K562 (cell line): Measurements from ENCODE around the gene APEX2. TPM values are rescaled to one million over a fixed set of nuclear protein-coding genes. Genes with fewer than 3 reads are reported as not detected.

Experiments used
- ATAC-seq: fragments of 200-7000 bp; cut with Tn5 transposase; 3 replicates; pipeline ENCODE4 v1.9.1; 2020; ENCODE audit warnings: moderate library complexity
- BruUV-seq: library from RNA; stranded (reverse); fragments of 400-500 nt; replicated peaks from 2 replicates; lab custom pipeline; 2021; lab: Mats Ljungman, UMichigan
- CTCF ChIA-PET: fragments of 300-600 bp; formaldehyde crosslinking; extraction: SDS; loops from one replicate; lab custom pipeline; 2021; ENCODE audit warnings: low intra/inter-chr PET ratio; lab: Yijun Ruan, JAX
- POLR2A ChIA-PET: fragments of 300-600, 350-650 bp; sonication (Branson Sonifier 250); formaldehyde crosslinking; extraction: SDS; loops from one replicate; lab custom pipeline; 2021; ENCODE audit warnings: antibody characterized with exemption, inconsistent platforms; lab: Yijun Ruan, JAX
- DNase-seq, 4 experiments: peaks; one replicate each; pipeline versions ENCODE4 v3.0.0 to v3.0.0-alpha.2; 2011 to 2018; ENCODE audit warnings: low spot score in 3 of 4, mixed read lengths in 3 of 4; ENCODE audit errors: extremely low read depth in 1 of 4
- FAIRE-seq: peaks from 2 replicates; lab custom pipeline; 2011; peaks lifted over from hg19 to GRCh38; lab: Jason Lieb, UNC
- H2AFZ ChIP-seq: 2 replicates; pipeline ENCODE4 v1.6.0; 2011; ENCODE audit warnings: low read depth, low read length, control low read depth, inconsistent platforms
- H3K27ac ChIP-seq: fragments of 200-600 bp; 3 replicates; pipeline ENCODE4 v1.8.0; 2011; ENCODE audit warnings: low read depth, mild to moderate bottlenecking, control low read depth, inconsistent platforms, low read length, moderate library complexity, mixed read lengths; ENCODE audit errors: extremely low read depth
- H3K27me3 ChIP-seq, 2 experiments: fragments of 300-600 bp in 1 of 2; 2 replicates in 1 of 2; 3 replicates in 1 of 2; pipeline versions ENCODE4 v1.6.0 to v1.8.0; 2011; ENCODE audit warnings: inconsistent platforms in 2 of 2, low read length in 2 of 2, mild to moderate bottlenecking in 1 of 2, mixed read lengths in 1 of 2, moderate library complexity in 1 of 2; ENCODE audit not compliant: control insufficient read depth in 2 of 2, insufficient read depth in 2 of 2
- H3K36me3 ChIP-seq: fragments of 300-600 bp; 3 replicates; pipeline ENCODE4 v1.8.0; 2011; ENCODE audit warnings: mild to moderate bottlenecking, low read length, inconsistent platforms; ENCODE audit not compliant: control insufficient read depth, insufficient read depth
- H3K4me1 ChIP-seq, 2 experiments: fragments of 200-600 bp in 1 of 2; replicated peaks in 1 of 2; 2 replicates in 1 of 2; 3 replicates in 1 of 2; pipeline versions ENCODE4 v1.5.1 to v1.8.0; 2011; ENCODE audit warnings: inconsistent platforms in 2 of 2, low read length in 2 of 2, mild to moderate bottlenecking in 1 of 2, mixed read lengths in 1 of 2, moderate library complexity in 1 of 2; ENCODE audit not compliant: control insufficient read depth in 2 of 2, insufficient read depth in 2 of 2
- H3K4me2 ChIP-seq: 2 replicates; pipeline ENCODE4 v1.6.1; 2011; ENCODE audit warnings: low read length, control low read depth, inconsistent platforms, mixed read lengths; ENCODE audit not compliant: insufficient read depth
- H3K4me3 ChIP-seq: fragments of 200-600 bp; sonication (generic), shearing (Covaris generic); 2 replicates; pipeline ENCODE4 v1.5.1; 2016; ENCODE audit warnings: control low read depth, inconsistent platforms
- H3K79me2 ChIP-seq: fragments of 200-600 bp; 3 replicates; pipeline ENCODE4 v1.8.0; 2011; ENCODE audit warnings: low read length, inconsistent platforms; ENCODE audit not compliant: control insufficient read depth, insufficient read depth
- H3K9ac ChIP-seq, 2 experiments: 2 replicates each; pipeline versions ENCODE4 v1.6.0 to v1.6.1; 2011; ENCODE audit warnings: low read depth in 2 of 2, low read length in 2 of 2, control low read depth in 1 of 2, inconsistent platforms in 1 of 2, mild to moderate bottlenecking in 1 of 2, mixed read lengths in 1 of 2; ENCODE audit not compliant: insufficient read depth in 1 of 2
- H3K9me1 ChIP-seq: one replicate; pipeline ENCODE4 v1.6.0; 2011; ENCODE audit warnings: inconsistent platforms, mild to moderate bottlenecking, low read length, moderate library complexity; ENCODE audit not compliant: control insufficient read depth, insufficient read depth
- H3K9me3 ChIP-seq: replicated peaks from 2 replicates; pipeline ENCODE4 v1.5.1; 2011; ENCODE audit warnings: low read depth, low read length, inconsistent platforms; ENCODE audit not compliant: control insufficient read depth, insufficient read depth
- H4K20me1 ChIP-seq: replicated peaks from 2 replicates; pipeline ENCODE4 v1.6.1; 2011; ENCODE audit warnings: low read length, inconsistent platforms, mixed read lengths; ENCODE audit not compliant: control insufficient read depth, insufficient read depth
- CBX1 ChIP-seq: sonication (generic); IDR thresholded peaks from 2 replicates; pipeline ENCODE4 v1.6.1; 2016; ENCODE audit warnings: antibody characterized with exemption, low read depth, mild to moderate bottlenecking
- ETV1 ChIP-seq: fragments of 450-650 bp; conservative IDR thresholded peaks from 2 replicates; pipeline ENCODE4 v1.6.1; 2016; ENCODE audit warnings: missing genetic modification characterization, control low read depth, low read depth, missing compliant biosample characterization
- FOXP4 ChIP-seq: sonication (generic); formaldehyde crosslinking; IDR thresholded peaks from 2 replicates; pipeline ENCODE4 v1.8.0; 2022; ENCODE audit warnings: mild to moderate bottlenecking, missing genetic modification reagents, borderline replicate concordance
- MCM5 ChIP-seq: fragments of 450-650 bp; IDR thresholded peaks from 2 replicates; pipeline ENCODE4 v1.6.1; 2016; ENCODE audit warnings: low read depth
- U2AF1 ChIP-seq: fragments of 200-400 bp; formaldehyde crosslinking; optimal IDR thresholded peaks from 2 replicates; pipeline ENCODE3; 2017; ENCODE audit warnings: mild to moderate bottlenecking, low read depth, low read length, moderate library complexity
- ZBTB5 ChIP-seq: fragments of 450-650 bp; IDR thresholded peaks from 2 replicates; pipeline ENCODE4 v1.6.1; 2017; ENCODE audit warnings: antibody characterized with exemption
- ZSCAN29 ChIP-seq: fragments of 450-650 bp; IDR thresholded peaks from 2 replicates; pipeline ENCODE4 v1.6.1; 2017
- in situ Hi-C: fragments of 300-500 bp; cut with MboI; formaldehyde crosslinking; loops from 4 replicates; pipeline ENCODE4 v1.15.0; 2018; ENCODE audit warnings: inconsistent platforms, mixed read lengths
- intact Hi-C: fragments of 100-400 bp; cut with micrococcal nuclease; formaldehyde crosslinking; loops from 2 replicates; pipeline ENCODE4 v1.14.2; 2022
- polyA plus RNA-seq, 8 experiments: library from polyadenylated mRNA; depleted of rRNA in 4 of 8; stranded (reverse) in 5 of 8; unstranded in 3 of 8; fragments of >200 nt; fragmentation: Nextera tagmentation in 2 of 8; fragmentation: Illumina TruSeq in 1 of 8; extraction: Ambion mirVana in 2 of 8; extraction: Trizol in 1 of 8; gene quantifications; 2 replicates each; pipeline versions ENCODE4 v1.2.1 to v1.2.3, GENCODE V29; 2011 to 2014; ENCODE audit warnings: inconsistent platforms in 1 of 8, missing spikeins in 1 of 8
- total RNA-seq, 7 experiments: library from RNA; depleted of rRNA in 6 of 7; stranded (reverse); fragments of >200 nt in 6 of 7; fragmentation: Illumina TruSeq in 2 of 7; extraction: Trizol in 2 of 7; gene quantifications; 2 replicates each; pipeline versions ENCODE4 v1.2.1 to v1.2.3, GENCODE V29; 2011 to 2021; ENCODE audit warnings: low replicate concordance in 1 of 7
- TF ChIP-seq, protein P1 (sequence below): fragments of 200-600 bp; sonication (generic); IDR thresholded peaks from one replicate; pipeline ENCODE4 v1.6.1; 2012; ENCODE audit warnings: mild to moderate bottlenecking, low read depth, low read length, inconsistent platforms

The APEX2 gene
- total and polyA plus RNA-seq, 9 of the 15 experiments (the other 6 are each of a cell fraction or from before 2014, with no cell fraction given), result 9.4 to 34.2 (median 25.9) TPM

DNA sequence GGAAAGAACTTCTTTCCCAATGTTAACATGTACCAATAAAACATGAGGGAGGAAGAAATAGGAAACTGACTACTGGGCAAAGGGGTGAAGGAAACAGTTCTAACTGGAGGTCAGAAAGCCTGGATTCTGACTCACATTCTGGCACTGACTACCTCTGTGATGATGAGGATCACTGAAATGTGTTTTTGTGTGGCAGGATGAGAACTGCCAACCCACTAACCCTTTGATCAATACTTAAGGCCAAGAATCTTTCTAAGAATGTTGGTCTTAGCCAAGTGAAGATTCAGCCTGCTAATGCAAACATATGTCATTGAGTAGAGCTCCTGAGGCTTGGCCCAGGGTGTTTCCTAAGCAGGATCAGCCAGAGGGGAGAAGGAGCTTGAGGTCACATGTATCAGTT is 26.0 kb downstream of the APEX2 start:
- no peak overlapping the region for H3K27ac ChIP-seq
- H3K36me3 ChIP-seq, result no peaks in the 10 kb centered on the region; the same call in 2 of the 3 replicates
- no peak overlapping the region for H2AFZ ChIP-seq
- no peaks in the 10 kb centered on the region for H4K20me1 ChIP-seq
- BruUV-seq, result no TSS peak
- ATAC-seq, result no peak
- ChIA-PET CTCF (no interaction called here), POLR2A (no interaction called here)
- no peak overlapping the region for H3K4me3 ChIP-seq
- FAIRE-seq, result no peak
- intact Hi-C loops, result no loop called here
- no peaks in the 10 kb centered on the region for H3K9me3 ChIP-seq
- H3K9me1 ChIP-seq, result no peaks in the 10 kb centered on the region
- peaks cover 9 to 24% of the 10 kb centered on the region in 2 experiments; a peak in 4 of 5 replicates for H3K4me1 ChIP-seq
- no peaks in the 10 kb centered on the region for H3K27me3 ChIP-seq
- H3K4me2 ChIP-seq, result no peak overlapping the region
- in situ Hi-C loops, result no loop called here
- no peak overlapping the region for H3K9ac ChIP-seq
- H3K79me2 ChIP-seq, result peaks cover 17% of the 10 kb centered on the region
- no peak for DNase-seq
- TF ChIP-seq U2AF1 (no peak), ZSCAN29 (no peak), CBX1 (no peak), MCM5 (no peak), ZBTB5 (no peak), FOXP4 (CRISPR knock-in tag) (no peak), ETV1 (no peak)
- TF ChIP-seq, protein P1, sequence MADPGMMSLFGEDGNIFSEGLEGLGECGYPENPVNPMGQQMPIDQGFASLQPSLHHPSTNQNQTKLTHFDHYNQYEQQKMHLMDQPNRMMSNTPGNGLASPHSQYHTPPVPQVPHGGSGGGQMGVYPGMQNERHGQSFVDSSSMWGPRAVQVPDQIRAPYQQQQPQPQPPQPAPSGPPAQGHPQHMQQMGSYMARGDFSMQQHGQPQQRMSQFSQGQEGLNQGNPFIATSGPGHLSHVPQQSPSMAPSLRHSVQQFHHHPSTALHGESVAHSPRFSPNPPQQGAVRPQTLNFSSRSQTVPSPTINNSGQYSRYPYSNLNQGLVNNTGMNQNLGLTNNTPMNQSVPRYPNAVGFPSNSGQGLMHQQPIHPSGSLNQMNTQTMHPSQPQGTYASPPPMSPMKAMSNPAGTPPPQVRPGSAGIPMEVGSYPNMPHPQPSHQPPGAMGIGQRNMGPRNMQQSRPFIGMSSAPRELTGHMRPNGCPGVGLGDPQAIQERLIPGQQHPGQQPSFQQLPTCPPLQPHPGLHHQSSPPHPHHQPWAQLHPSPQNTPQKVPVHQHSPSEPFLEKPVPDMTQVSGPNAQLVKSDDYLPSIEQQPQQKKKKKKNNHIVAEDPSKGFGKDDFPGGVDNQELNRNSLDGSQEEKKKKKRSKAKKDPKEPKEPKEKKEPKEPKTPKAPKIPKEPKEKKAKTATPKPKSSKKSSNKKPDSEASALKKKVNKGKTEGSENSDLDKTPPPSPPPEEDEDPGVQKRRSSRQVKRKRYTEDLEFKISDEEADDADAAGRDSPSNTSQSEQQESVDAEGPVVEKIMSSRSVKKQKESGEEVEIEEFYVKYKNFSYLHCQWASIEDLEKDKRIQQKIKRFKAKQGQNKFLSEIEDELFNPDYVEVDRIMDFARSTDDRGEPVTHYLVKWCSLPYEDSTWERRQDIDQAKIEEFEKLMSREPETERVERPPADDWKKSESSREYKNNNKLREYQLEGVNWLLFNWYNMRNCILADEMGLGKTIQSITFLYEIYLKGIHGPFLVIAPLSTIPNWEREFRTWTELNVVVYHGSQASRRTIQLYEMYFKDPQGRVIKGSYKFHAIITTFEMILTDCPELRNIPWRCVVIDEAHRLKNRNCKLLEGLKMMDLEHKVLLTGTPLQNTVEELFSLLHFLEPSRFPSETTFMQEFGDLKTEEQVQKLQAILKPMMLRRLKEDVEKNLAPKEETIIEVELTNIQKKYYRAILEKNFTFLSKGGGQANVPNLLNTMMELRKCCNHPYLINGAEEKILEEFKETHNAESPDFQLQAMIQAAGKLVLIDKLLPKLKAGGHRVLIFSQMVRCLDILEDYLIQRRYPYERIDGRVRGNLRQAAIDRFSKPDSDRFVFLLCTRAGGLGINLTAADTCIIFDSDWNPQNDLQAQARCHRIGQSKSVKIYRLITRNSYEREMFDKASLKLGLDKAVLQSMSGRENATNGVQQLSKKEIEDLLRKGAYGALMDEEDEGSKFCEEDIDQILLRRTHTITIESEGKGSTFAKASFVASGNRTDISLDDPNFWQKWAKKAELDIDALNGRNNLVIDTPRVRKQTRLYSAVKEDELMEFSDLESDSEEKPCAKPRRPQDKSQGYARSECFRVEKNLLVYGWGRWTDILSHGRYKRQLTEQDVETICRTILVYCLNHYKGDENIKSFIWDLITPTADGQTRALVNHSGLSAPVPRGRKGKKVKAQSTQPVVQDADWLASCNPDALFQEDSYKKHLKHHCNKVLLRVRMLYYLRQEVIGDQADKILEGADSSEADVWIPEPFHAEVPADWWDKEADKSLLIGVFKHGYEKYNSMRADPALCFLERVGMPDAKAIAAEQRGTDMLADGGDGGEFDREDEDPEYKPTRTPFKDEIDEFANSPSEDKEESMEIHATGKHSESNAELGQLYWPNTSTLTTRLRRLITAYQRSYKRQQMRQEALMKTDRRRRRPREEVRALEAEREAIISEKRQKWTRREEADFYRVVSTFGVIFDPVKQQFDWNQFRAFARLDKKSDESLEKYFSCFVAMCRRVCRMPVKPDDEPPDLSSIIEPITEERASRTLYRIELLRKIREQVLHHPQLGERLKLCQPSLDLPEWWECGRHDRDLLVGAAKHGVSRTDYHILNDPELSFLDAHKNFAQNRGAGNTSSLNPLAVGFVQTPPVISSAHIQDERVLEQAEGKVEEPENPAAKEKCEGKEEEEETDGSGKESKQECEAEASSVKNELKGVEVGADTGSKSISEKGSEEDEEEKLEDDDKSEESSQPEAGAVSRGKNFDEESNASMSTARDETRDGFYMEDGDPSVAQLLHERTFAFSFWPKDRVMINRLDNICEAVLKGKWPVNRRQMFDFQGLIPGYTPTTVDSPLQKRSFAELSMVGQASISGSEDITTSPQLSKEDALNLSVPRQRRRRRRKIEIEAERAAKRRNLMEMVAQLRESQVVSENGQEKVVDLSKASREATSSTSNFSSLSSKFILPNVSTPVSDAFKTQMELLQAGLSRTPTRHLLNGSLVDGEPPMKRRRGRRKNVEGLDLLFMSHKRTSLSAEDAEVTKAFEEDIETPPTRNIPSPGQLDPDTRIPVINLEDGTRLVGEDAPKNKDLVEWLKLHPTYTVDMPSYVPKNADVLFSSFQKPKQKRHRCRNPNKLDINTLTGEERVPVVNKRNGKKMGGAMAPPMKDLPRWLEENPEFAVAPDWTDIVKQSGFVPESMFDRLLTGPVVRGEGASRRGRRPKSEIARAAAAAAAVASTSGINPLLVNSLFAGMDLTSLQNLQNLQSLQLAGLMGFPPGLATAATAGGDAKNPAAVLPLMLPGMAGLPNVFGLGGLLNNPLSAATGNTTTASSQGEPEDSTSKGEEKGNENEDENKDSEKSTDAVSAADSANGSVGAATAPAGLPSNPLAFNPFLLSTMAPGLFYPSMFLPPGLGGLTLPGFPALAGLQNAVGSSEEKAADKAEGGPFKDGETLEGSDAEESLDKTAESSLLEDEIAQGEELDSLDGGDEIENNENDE, result no peak
